WTC11 (cell line): ENCODE data around the gene CALM3. TPM values are rescaled to one million over a fixed set of nuclear protein-coding genes. Genes with fewer than 3 reads are reported as not detected.

Experiments used
- ATAC-seq: fragments of 200-7000 bp; cut with Tn5 transposase; 2 replicates; pipeline ENCODE4 v1.10.0; 2021; ENCODE audit warnings: mild to moderate bottlenecking, moderate library complexity
- CTCF ChIA-PET: fragments of 300-600 bp; sonication (Branson Sonifier 250); formaldehyde crosslinking; loops from one replicate; lab custom pipeline; 2021; ENCODE audit warnings: antibody characterized with exemption; lab: Charles Lee
- POLR2A ChIA-PET: fragments of 350-600 bp; sonication (Branson Sonifier 250); formaldehyde crosslinking; loops from one replicate; lab custom pipeline; 2021; ENCODE audit warnings: antibody characterized with exemption; lab: Charles Lee
- DNase-seq: peaks from one replicate; pipeline ENCODE4 v3.0.0; 2021; ENCODE audit warnings: low spot score
- H3K27ac Mint-ChIP-seq: 2 replicates; pipeline ENCODE4 v1.8.0; 2021; ENCODE audit warnings: mixed read lengths
- H3K27me3 Mint-ChIP-seq: 2 replicates; pipeline ENCODE4 v1.8.0; 2021; ENCODE audit warnings: low read depth, mild to moderate bottlenecking, moderate library complexity, mixed read lengths
- H3K36me3 Mint-ChIP-seq: 2 replicates; pipeline ENCODE4 v1.8.0; 2021; ENCODE audit warnings: mixed read lengths
- H3K4me1 Mint-ChIP-seq: 2 replicates; pipeline ENCODE4 v1.8.0; 2022; ENCODE audit warnings: mixed read lengths
- H3K4me3 Mint-ChIP-seq: 2 replicates; pipeline ENCODE4 v1.8.0; 2021; ENCODE audit warnings: mild to moderate bottlenecking, moderate library complexity, mixed read lengths
- H3K9me3 Mint-ChIP-seq: 2 replicates; pipeline ENCODE4 v1.8.0; 2021; ENCODE audit warnings: mixed read lengths
- AR ChIP-seq: fragments of 250-450 bp; sonication (Bioruptor Pico); IDR thresholded peaks from 2 replicates; pipeline ENCODE4 v1.9.0; 2021; ENCODE audit warnings: mild to moderate bottlenecking
- ATF6 ChIP-seq: sonication (generic); formaldehyde crosslinking; IDR thresholded peaks from 2 replicates; pipeline ENCODE4 v1.8.1; 2023; ENCODE audit warnings: mild to moderate bottlenecking, missing genetic modification reagents
- CBFB ChIP-seq: sonication (generic); formaldehyde crosslinking; IDR thresholded peaks from 2 replicates; pipeline ENCODE4 v1.8.1; 2022; ENCODE audit warnings: mild to moderate bottlenecking, low read depth, missing genetic modification reagents
- CTCF ChIP-seq: fragments of 200-600 bp; IDR thresholded peaks from 2 replicates; pipeline ENCODE4 v1.8.0; 2022; ENCODE audit warnings: antibody characterized with exemption
- ELF4 ChIP-seq: sonication (generic); formaldehyde crosslinking; IDR thresholded peaks from 2 replicates; pipeline ENCODE4 v1.8.1; 2022; ENCODE audit warnings: low read depth, mild to moderate bottlenecking, moderate library complexity, missing genetic modification reagents
- GABPB1 ChIP-seq: sonication (generic); formaldehyde crosslinking; IDR thresholded peaks from 2 replicates; pipeline ENCODE4 v1.8.1; 2023; ENCODE audit warnings: mild to moderate bottlenecking, missing genetic modification reagents
- HMGA2 ChIP-seq: fragments of 250-450 bp; sonication (Bioruptor Pico); IDR thresholded peaks from 2 replicates; pipeline ENCODE4 v1.4.0; 2021; ENCODE audit warnings: mild to moderate bottlenecking, moderate library complexity
- JAZF1 ChIP-seq: fragments of 250-450 bp; sonication (Bioruptor Pico); IDR thresholded peaks from 2 replicates; pipeline ENCODE4 v1.9.0; 2021; ENCODE audit warnings: moderate library complexity, mild to moderate bottlenecking, inconsistent platforms
- KAT7 ChIP-seq: sonication (generic); formaldehyde crosslinking; IDR thresholded peaks from 2 replicates; pipeline ENCODE4 v1.8.1; 2023; ENCODE audit warnings: missing genetic modification reagents, mild to moderate bottlenecking, borderline replicate concordance
- MYBL2 ChIP-seq: sonication (generic); formaldehyde crosslinking; IDR thresholded peaks from 2 replicates; pipeline ENCODE4 v1.8.1; 2023; ENCODE audit warnings: mild to moderate bottlenecking, moderate library complexity, missing genetic modification reagents
- NFYB ChIP-seq: sonication (generic); formaldehyde crosslinking; conservative IDR thresholded peaks from 2 replicates; pipeline ENCODE4 v1.8.0; 2022; ENCODE audit warnings: low read depth, missing genetic modification reagents
- NR3C1 ChIP-seq: sonication (generic); formaldehyde crosslinking; conservative IDR thresholded peaks from 2 replicates; pipeline ENCODE4 v1.8.1; 2023; ENCODE audit warnings: low read depth, mild to moderate bottlenecking, missing genetic modification reagents
- RORB ChIP-seq: fragments of 250-450 bp; sonication (Bioruptor Pico); IDR thresholded peaks from 2 replicates; pipeline ENCODE4 v1.9.0; 2021; ENCODE audit warnings: mild to moderate bottlenecking
- SP1 ChIP-seq: sonication (generic); formaldehyde crosslinking; conservative IDR thresholded peaks from 2 replicates; pipeline ENCODE4 v1.8.1; 2022; ENCODE audit warnings: missing genetic modification reagents
- TCF7 ChIP-seq: sonication (generic); formaldehyde crosslinking; IDR thresholded peaks from 2 replicates; pipeline ENCODE4 v1.8.0; 2022; ENCODE audit warnings: mild to moderate bottlenecking, low read depth, missing genetic modification reagents, moderate library complexity
- TEAD4 ChIP-seq: sonication (generic); formaldehyde crosslinking; IDR thresholded peaks from 2 replicates; pipeline ENCODE4 v1.8.0; 2022; ENCODE audit warnings: mild to moderate bottlenecking, missing genetic modification reagents
- USF1 ChIP-seq: sonication (generic); formaldehyde crosslinking; IDR thresholded peaks from 2 replicates; pipeline ENCODE4 v1.8.0; 2022; ENCODE audit warnings: mild to moderate bottlenecking, missing genetic modification reagents
- ZBTB43 ChIP-seq: sonication (generic); formaldehyde crosslinking; IDR thresholded peaks from 2 replicates; pipeline ENCODE4 v1.8.1; 2023; ENCODE audit warnings: mild to moderate bottlenecking, missing genetic modification reagents
- ZNF138 ChIP-seq: sonication (generic); formaldehyde crosslinking; conservative IDR thresholded peaks from 2 replicates; pipeline ENCODE4 v1.8.1; 2022; ENCODE audit warnings: mild to moderate bottlenecking, moderate library complexity, missing genetic modification reagents
- ZNF219 ChIP-seq: sonication (generic); formaldehyde crosslinking; IDR thresholded peaks from 2 replicates; pipeline ENCODE4 v1.8.0; 2023; ENCODE audit warnings: missing genetic modification reagents, mild to moderate bottlenecking, borderline replicate concordance
- ZNF512 ChIP-seq: sonication (generic); formaldehyde crosslinking; IDR thresholded peaks from 2 replicates; pipeline ENCODE4 v1.8.1; 2022; ENCODE audit warnings: missing genetic modification reagents, borderline replicate concordance
- ZNF532 ChIP-seq: fragments of 250-450 bp; sonication (Bioruptor Pico); IDR thresholded peaks from 2 replicates; pipeline ENCODE4 v1.9.0; 2021; ENCODE audit warnings: mild to moderate bottlenecking, borderline replicate concordance
- total RNA-seq: library from RNA; stranded (reverse); gene quantifications from 3 replicates; pipeline ENCODE4 v1.2.3, GENCODE V29; 2021

Gene CALM3
- total RNA-seq, 1 experiment from 2014 or later = 306 TPM

GRCh38 chr19:46620267-46620666 lies 19.1 kb downstream of the CALM3 start:
- CTCF ChIA-PET = interaction anchor here (2.0 to 13.2 kb wide), 4 partner anchors 9 to 43 kb away, joined by 18 to 484 read pairs (median 24); partner anchors contain the start of genes CALM3 and DACT3
- no peak for TF ChIP-seq ELF4 (CRISPR knock-in tag)
- no peak for TF ChIP-seq ZNF138 (CRISPR knock-in tag)
- no peak for TF ChIP-seq USF1
- no peak for TF ChIP-seq AR (CRISPR knock-in tag)
- TF ChIP-seq CBFB = no peak
- no peak for TF ChIP-seq ZNF512 (CRISPR knock-in tag)
- no peak for TF ChIP-seq ZNF532
- no peak for TF ChIP-seq TEAD4 (CRISPR knock-in tag)
- no peaks in the 10 kb centered on the region for H3K9me3 Mint-ChIP-seq
- DNase-seq (no peak), ATAC-seq (no peak)
- H3K4me3 Mint-ChIP-seq = no peak overlapping the region
- peaks cover 3% of the 10 kb centered on the region; the same call in 1 of the 2 replicates for H3K27me3 Mint-ChIP-seq
- no peaks in the 10 kb centered on the region for H3K36me3 Mint-ChIP-seq
- POLR2A ChIA-PET = interaction anchor here (0.6 kb wide), 1 partner anchor 617 kb away, joined by 3 read pairs; no protein-coding TSS in a partner anchor
- no peak overlapping the region for H3K27ac Mint-ChIP-seq
- H3K4me1 Mint-ChIP-seq = peaks cover 11% of the 10 kb centered on the region

- peaks cover 3% of the 10 kb centered on the region; the same call in 1 of the 2 replicates for H3K27me3 Mint-ChIP-seq
- H3K4me1 Mint-ChIP-seq = peaks cover 11% of the 10 kb centered on the region
- ATAC-seq = no peak
- H3K4me3 Mint-ChIP-seq = no peak overlapping the region
- POLR2A ChIA-PET = no interaction called here
- CTCF ChIA-PET = interaction anchor here (0.8 to 13.2 kb wide), 11 partner anchors 9 to 130 kb away, joined by 3 to 484 read pairs (median 5); partner anchors contain the start of genes CALM3 and DACT3
- no peaks in the 10 kb centered on the region for H3K36me3 Mint-ChIP-seq
- no peak overlapping the region for H3K27ac Mint-ChIP-seq
- no peaks in the 10 kb centered on the region for H3K9me3 Mint-ChIP-seq
- DNase-seq = no peak
- TF ChIP-seq ATF6 = no peak
- TF ChIP-seq RORB (CRISPR knock-in tag) = no peak
- TF ChIP-seq TCF7 = no peak
- no peak for TF ChIP-seq NR3C1 (CRISPR knock-in tag)
- no peak for TF ChIP-seq CTCF
- TF ChIP-seq GABPB1 = no peak
- no peak for TF ChIP-seq MYBL2 (CRISPR knock-in tag)
- TF ChIP-seq HMGA2 = no peak
- no peak for TF ChIP-seq NFYB (CRISPR knock-in tag)
- no peak for TF ChIP-seq KAT7 (CRISPR knock-in tag)
- TF ChIP-seq ZBTB43 = no peak
- TF ChIP-seq SP1 (CRISPR knock-in tag) = no peak
- TF ChIP-seq ZNF219 = no peak
- no peak for TF ChIP-seq JAZF1 (CRISPR knock-in tag)
Measured at GRCh38 chr19:46620716-46621115, 19.6 kb downstream of the CALM3 start.
